OCI-LY1 (cell line): ENCODE data around the gene C5orf46.

Source experiments
- EZH2 ChIP-seq: fragments of 200-600 bp; sonication (generic), shearing (Covaris generic); IDR thresholded peaks from 2 replicates; pipeline ENCODE4 v1.8.0; 2017; ENCODE audit warnings: borderline replicate concordance, mixed run types, mild to moderate bottlenecking, antibody characterized with exemption, low read length, moderate library complexity, mixed read lengths
- TF ChIP-seq, protein P1 (sequence below): fragments of 200-600 bp; sonication (generic), shearing (Covaris generic); IDR thresholded peaks from 2 replicates; pipeline ENCODE4 v1.5.1; 2017; ENCODE audit warnings: mild to moderate bottlenecking, antibody characterized with exemption, low read length, moderate library complexity, mixed read lengths

DNA sequence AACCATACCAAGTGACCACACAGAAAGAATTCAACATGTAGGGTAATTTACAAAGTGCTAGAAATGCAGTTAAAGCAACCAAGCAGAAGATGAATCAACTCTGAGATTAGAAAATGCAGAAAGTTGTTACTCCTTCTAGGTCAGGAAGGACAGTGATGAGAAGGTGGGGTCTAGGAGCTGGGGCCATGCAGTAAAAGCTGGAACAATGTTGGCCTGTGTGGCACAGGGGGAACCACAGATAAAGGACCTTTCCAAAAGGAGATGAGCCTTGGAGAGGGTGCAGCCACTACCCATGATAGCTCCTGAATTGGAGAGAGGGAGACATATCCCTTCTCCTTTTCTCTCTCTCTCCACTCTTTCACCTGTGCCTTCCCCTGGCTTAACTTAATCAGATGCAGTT, 30.2 kb downstream of the C5orf46 start:
- TF ChIP-seq, protein P1, sequence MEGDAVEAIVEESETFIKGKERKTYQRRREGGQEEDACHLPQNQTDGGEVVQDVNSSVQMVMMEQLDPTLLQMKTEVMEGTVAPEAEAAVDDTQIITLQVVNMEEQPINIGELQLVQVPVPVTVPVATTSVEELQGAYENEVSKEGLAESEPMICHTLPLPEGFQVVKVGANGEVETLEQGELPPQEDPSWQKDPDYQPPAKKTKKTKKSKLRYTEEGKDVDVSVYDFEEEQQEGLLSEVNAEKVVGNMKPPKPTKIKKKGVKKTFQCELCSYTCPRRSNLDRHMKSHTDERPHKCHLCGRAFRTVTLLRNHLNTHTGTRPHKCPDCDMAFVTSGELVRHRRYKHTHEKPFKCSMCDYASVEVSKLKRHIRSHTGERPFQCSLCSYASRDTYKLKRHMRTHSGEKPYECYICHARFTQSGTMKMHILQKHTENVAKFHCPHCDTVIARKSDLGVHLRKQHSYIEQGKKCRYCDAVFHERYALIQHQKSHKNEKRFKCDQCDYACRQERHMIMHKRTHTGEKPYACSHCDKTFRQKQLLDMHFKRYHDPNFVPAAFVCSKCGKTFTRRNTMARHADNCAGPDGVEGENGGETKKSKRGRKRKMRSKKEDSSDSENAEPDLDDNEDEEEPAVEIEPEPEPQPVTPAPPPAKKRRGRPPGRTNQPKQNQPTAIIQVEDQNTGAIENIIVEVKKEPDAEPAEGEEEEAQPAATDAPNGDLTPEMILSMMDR: no peak
- no peak for TF ChIP-seq EZH2
